SK-N-MC (cell line): Measurements from ENCODE around the gene CBX1.
A peak's percentile ranks its signal among the peaks of the same experiment; 100 is the strongest.

Experiments
- DNase-seq: peaks from one replicate; pipeline ENCODE4 v3.0.0-alpha.2; 2011; ENCODE audit warnings: low read depth, low spot score
- H3K27ac ChIP-seq: fragments of 200-600 bp; sonication (generic); 2 replicates; pipeline ENCODE4 v1.5.1; 2016; ENCODE audit warnings: mixed run types
- H3K36me3 ChIP-seq: fragments of 200-600 bp; sonication (generic); 2 replicates; pipeline ENCODE4 v1.6.1; 2017; ENCODE audit warnings: antibody characterized with exemption, low read length, mixed read lengths; ENCODE audit not compliant: insufficient read depth
- H3K4me3 ChIP-seq: fragments of 200-600 bp; sonication (generic); 2 replicates; pipeline ENCODE4 v1.5.1; 2016
- H3K9ac ChIP-seq: fragments of 200-600 bp; sonication (generic); 2 replicates; pipeline ENCODE4 v1.8.0; 2017; ENCODE audit warnings: mixed run types, mixed read lengths; ENCODE audit not compliant: insufficient read length
- H3K9me3 ChIP-seq: fragments of 200-600 bp; sonication (generic); 2 replicates; pipeline ENCODE4 v1.6.1; 2017; ENCODE audit warnings: low read depth, mild to moderate bottlenecking, antibody characterized with exemption, low read length, moderate library complexity, mixed read lengths
- EZH2 ChIP-seq: fragments of 200-600 bp; sonication (generic); IDR thresholded peaks from one replicate; pipeline ENCODE4 v1.6.1; 2017; ENCODE audit warnings: antibody characterized with exemption
- FOXP2 ChIP-seq: optimal IDR thresholded peaks from 2 replicates; pipeline ENCODE3; 2011; ENCODE audit warnings: mild to moderate bottlenecking, moderate library complexity; ENCODE audit not compliant: insufficient read depth; ENCODE audit errors: extremely low read length, control extremely low read depth
- POLR2AphosphoS5 ChIP-seq: IDR thresholded peaks from 2 replicates; pipeline ENCODE4 v1.6.1; 2012; ENCODE audit warnings: mild to moderate bottlenecking, low read depth, low read length, borderline replicate concordance

The CBX1 gene

GRCh38 chr17:48023400-48024148 lies 77.7 kb downstream of the CBX1 start:
- Histone ChIP-seq H3K27ac (no peak overlapping the region), H3K9ac (no peak overlapping the region), H3K36me3 (no peaks in the 10 kb centered on the region), H3K4me3 (peak overlapping the region; percentile 94), H3K9me3 (no peaks in the 10 kb centered on the region)
- DNase-seq: no peak
- TF ChIP-seq EZH2 (no peak), POLR2AphosphoS5 (peak; percentile 72; the same call in 1 of the 2 replicates)

DNA sequence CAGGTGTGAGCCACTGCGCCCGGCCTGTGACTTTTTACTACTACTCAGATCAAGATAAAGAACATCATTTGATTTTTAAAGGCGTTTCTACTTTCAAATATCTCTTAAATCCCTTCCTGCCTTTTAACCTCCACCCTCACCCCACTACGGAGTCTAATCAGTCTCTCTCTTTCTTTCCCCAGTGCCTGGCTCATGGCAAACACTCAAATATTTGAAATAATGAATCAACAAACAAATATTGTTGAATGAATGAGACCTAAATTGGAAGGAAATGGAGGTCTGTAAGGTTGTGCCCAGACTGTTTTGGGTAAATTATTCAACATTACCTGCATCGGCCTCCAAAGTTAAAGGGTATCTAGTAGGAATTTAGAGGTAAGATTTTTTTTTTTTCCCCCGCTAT lies 78.4 kb downstream of the CBX1 start:
- H3K9ac ChIP-seq: no peak overlapping the region
- H3K4me3 ChIP-seq: peak overlapping the region; percentile 94
- DNase-seq: no peak
- no peak for TF ChIP-seq FOXP2
- TF ChIP-seq EZH2: no peak
- no peak for TF ChIP-seq POLR2AphosphoS5
- H3K27ac ChIP-seq: no peak overlapping the region
- no peaks in the 10 kb centered on the region for H3K9me3 ChIP-seq
- no peaks in the 10 kb centered on the region for H3K36me3 ChIP-seq

DNA sequence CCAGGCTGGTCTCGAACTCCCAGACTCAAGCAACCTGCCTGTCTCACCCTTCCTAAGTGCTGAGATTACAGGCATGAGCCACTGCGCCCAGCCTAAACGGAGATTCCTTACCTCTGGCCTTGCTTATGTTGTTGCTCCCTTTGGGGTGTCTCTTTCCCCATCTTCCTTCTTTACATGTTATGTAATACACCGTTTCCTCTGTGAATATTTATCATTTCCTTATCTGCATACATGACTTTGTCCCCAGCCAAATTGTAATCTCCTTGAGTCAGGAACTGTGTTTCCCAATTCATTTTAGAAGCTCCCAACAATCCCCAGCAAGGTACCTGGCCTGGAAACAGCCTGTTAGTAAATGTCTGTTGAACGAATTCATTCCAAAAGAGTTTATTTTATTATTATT lies 79.3 kb downstream of the CBX1 start:
- no peak overlapping the region for H3K9ac ChIP-seq
- TF ChIP-seq FOXP2 (no peak), POLR2AphosphoS5 (no peak), EZH2 (no peak)
- H3K27ac ChIP-seq: no peak overlapping the region
- H3K4me3 ChIP-seq: no peak overlapping the region
- no peak for DNase-seq
- H3K9me3 ChIP-seq: no peaks in the 10 kb centered on the region
- H3K36me3 ChIP-seq: no peaks in the 10 kb centered on the region
